ENCODE results near the gene SLC27A5.

DNA sequence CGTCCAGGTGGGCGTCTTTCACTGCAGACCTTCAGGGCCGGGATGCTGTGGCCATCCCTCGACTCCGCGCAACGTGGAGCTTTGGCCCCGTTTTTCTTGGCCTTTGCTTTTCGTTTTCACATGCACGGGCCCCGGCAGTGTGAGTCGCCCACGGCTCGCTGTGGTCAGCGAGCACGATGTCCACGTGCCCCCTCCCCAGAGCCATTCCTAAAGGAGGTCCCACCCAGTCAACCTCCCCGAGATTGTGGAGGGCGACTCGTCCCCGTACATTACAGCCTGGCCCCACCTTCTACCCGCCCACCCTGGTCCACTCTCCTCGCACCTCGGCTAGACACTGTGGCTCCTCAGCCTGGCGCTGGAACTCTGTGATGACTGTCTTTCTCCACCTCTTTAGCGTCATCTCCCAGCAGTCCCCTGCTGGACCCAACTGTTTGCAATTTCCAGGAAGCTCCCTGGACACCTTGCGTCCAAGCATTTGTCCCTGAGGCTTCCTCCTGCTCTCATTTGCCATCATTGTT, 35.2 kb downstream of the SLC27A5 start:
- TF ChIP-seq, protein P1, sequence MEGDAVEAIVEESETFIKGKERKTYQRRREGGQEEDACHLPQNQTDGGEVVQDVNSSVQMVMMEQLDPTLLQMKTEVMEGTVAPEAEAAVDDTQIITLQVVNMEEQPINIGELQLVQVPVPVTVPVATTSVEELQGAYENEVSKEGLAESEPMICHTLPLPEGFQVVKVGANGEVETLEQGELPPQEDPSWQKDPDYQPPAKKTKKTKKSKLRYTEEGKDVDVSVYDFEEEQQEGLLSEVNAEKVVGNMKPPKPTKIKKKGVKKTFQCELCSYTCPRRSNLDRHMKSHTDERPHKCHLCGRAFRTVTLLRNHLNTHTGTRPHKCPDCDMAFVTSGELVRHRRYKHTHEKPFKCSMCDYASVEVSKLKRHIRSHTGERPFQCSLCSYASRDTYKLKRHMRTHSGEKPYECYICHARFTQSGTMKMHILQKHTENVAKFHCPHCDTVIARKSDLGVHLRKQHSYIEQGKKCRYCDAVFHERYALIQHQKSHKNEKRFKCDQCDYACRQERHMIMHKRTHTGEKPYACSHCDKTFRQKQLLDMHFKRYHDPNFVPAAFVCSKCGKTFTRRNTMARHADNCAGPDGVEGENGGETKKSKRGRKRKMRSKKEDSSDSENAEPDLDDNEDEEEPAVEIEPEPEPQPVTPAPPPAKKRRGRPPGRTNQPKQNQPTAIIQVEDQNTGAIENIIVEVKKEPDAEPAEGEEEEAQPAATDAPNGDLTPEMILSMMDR (IDR thresholded peaks at IDR 0.05 in 4 of 5, conservative IDR thresholded peaks at IDR 0.05 in 1 of 5), result no peak
- no peak for TF ChIP-seq POLR2A (IDR thresholded peaks at IDR 0.05)

Measured in gastrocnemius medialis (tissue), 4 donors.